ENCODE results near the gene IL7R.
"Not testable (repeated sequence)": the region's sequence is repeated elsewhere in the genome, so short reads cannot be mapped to it uniquely, and the experiment has no call there.

IL7R gene

GRCh38 chr5:35880156-35880555, 23.5 kb downstream of the IL7R start:
- DNase-seq (ENCODE audit: insufficient read length, low spot score): no peak
- no peak for FAIRE-seq
- no peak for TF ChIP-seq PAX5 (IDR thresholded peaks at IDR 0.05; ENCODE audit: insufficient read depth, low read length, severe bottlenecking)
- no peak for TF ChIP-seq TAF1 (IDR thresholded peaks at IDR 0.05; ENCODE audit: low read depth, low read length)
- TF ChIP-seq SPI1 (IDR thresholded peaks at IDR 0.05; ENCODE audit: low read depth, low read length): no peak
- TF ChIP-seq POLR2AphosphoS5 (IDR thresholded peaks at IDR 0.05; ENCODE audit: low read depth, low read length): no peak
- TF ChIP-seq POLR2A (IDR thresholded peaks at IDR 0.05; ENCODE audit: low read depth, low read length): no peak
- no peak for TF ChIP-seq POU2F2 (IDR thresholded peaks at IDR 0.05; ENCODE audit: low read depth, low read length)

GRCh38 chr5:35881758-35882157, 25.1 kb downstream of the IL7R start:
- FAIRE-seq: no peak
- no peak for DNase-seq (ENCODE audit: insufficient read length, low spot score)
- TF ChIP-seq POLR2AphosphoS5 (IDR thresholded peaks at IDR 0.05; ENCODE audit: low read depth, low read length): no peak
- no peak for TF ChIP-seq TAF1 (IDR thresholded peaks at IDR 0.05; ENCODE audit: low read depth, low read length)
- no peak for TF ChIP-seq POU2F2 (IDR thresholded peaks at IDR 0.05; ENCODE audit: low read depth, low read length)
- no peak for TF ChIP-seq SPI1 (IDR thresholded peaks at IDR 0.05; ENCODE audit: low read depth, low read length)

- TF ChIP-seq POLR2AphosphoS5 (IDR thresholded peaks at IDR 0.05; ENCODE audit: low read depth, low read length): no peak
- TF ChIP-seq PAX5 (IDR thresholded peaks at IDR 0.05; ENCODE audit: insufficient read depth, low read length, severe bottlenecking): no peak
- TF ChIP-seq POLR2A (IDR thresholded peaks at IDR 0.05; ENCODE audit: low read depth, low read length): no peak
- no peak for TF ChIP-seq POU2F2 (IDR thresholded peaks at IDR 0.05; ENCODE audit: low read depth, low read length)
- TF ChIP-seq TAF1 (IDR thresholded peaks at IDR 0.05; ENCODE audit: low read depth, low read length): no peak
- TF ChIP-seq SPI1 (IDR thresholded peaks at IDR 0.05; ENCODE audit: low read depth, low read length): no peak
- DNase-seq (ENCODE audit: insufficient read length, low spot score) (no peak), FAIRE-seq (peak; percentile 81)
Observed at GRCh38 chr5:35884191-35884769, 27.6 kb downstream of the IL7R start.

- FAIRE-seq (no peak), DNase-seq (ENCODE audit: insufficient read length, low spot score) (no peak)
- TF ChIP-seq TAF1 (IDR thresholded peaks at IDR 0.05; ENCODE audit: low read depth, low read length) (no peak), POU2F2 (IDR thresholded peaks at IDR 0.05; ENCODE audit: low read depth, low read length) (no peak), SPI1 (IDR thresholded peaks at IDR 0.05; ENCODE audit: low read depth, low read length) (no peak), POLR2A (IDR thresholded peaks at IDR 0.05; ENCODE audit: low read depth, low read length) (no peak), PAX5 (IDR thresholded peaks at IDR 0.05; ENCODE audit: insufficient read depth, low read length, severe bottlenecking) (no peak), POLR2AphosphoS5 (IDR thresholded peaks at IDR 0.05; ENCODE audit: low read depth, low read length) (no peak)
Observed at GRCh38 chr5:35884773-35885172, 28.1 kb downstream of the IL7R start.

- FAIRE-seq (no peak), DNase-seq (ENCODE audit: insufficient read length, low spot score) (no peak)
- TF ChIP-seq POU2F2 (IDR thresholded peaks at IDR 0.05; ENCODE audit: low read depth, low read length): no peak
- TF ChIP-seq POLR2A (IDR thresholded peaks at IDR 0.05; ENCODE audit: low read depth, low read length): no peak
- no peak for TF ChIP-seq PAX5 (IDR thresholded peaks at IDR 0.05; ENCODE audit: insufficient read depth, low read length, severe bottlenecking)
- no peak for TF ChIP-seq POLR2AphosphoS5 (IDR thresholded peaks at IDR 0.05; ENCODE audit: low read depth, low read length)
- no peak for TF ChIP-seq SPI1 (IDR thresholded peaks at IDR 0.05; ENCODE audit: low read depth, low read length)
- TF ChIP-seq TAF1 (IDR thresholded peaks at IDR 0.05; ENCODE audit: low read depth, low read length): no peak
Observed at GRCh38 chr5:35886381-35886780, 29.7 kb downstream of the IL7R start.

GRCh38 chr5:35887321-35888100, 30.8 kb downstream of the IL7R start:
- FAIRE-seq: no peak

GRCh38 chr5:35890021-35891020, 33.6 kb downstream of the IL7R start:
- no peak for TF ChIP-seq POU2F2 (IDR thresholded peaks at IDR 0.05; ENCODE audit: low read depth, low read length)
- TF ChIP-seq TAF1 (IDR thresholded peaks at IDR 0.05; ENCODE audit: low read depth, low read length): no peak
- TF ChIP-seq POLR2AphosphoS5 (IDR thresholded peaks at IDR 0.05; ENCODE audit: low read depth, low read length): no peak
- no peak for TF ChIP-seq POLR2A (IDR thresholded peaks at IDR 0.05; ENCODE audit: low read depth, low read length)
- no peak for TF ChIP-seq PAX5 (IDR thresholded peaks at IDR 0.05; ENCODE audit: insufficient read depth, low read length, severe bottlenecking)
- no peak for TF ChIP-seq SPI1 (IDR thresholded peaks at IDR 0.05; ENCODE audit: low read depth, low read length)
- no peak for DNase-seq (ENCODE audit: insufficient read length, low spot score)
- no peak for FAIRE-seq

More at GRCh38 chr5:35887321-35888100, 30.8 kb downstream of the IL7R start:
- DNase-seq (ENCODE audit: insufficient read length, low spot score): no peak
- TF ChIP-seq PAX5 (IDR thresholded peaks at IDR 0.05; ENCODE audit: insufficient read depth, low read length, severe bottlenecking) (no peak), TAF1 (IDR thresholded peaks at IDR 0.05; ENCODE audit: low read depth, low read length) (no peak), POU2F2 (IDR thresholded peaks at IDR 0.05; ENCODE audit: low read depth, low read length) (no peak), POLR2A (IDR thresholded peaks at IDR 0.05; ENCODE audit: low read depth, low read length) (no peak), POLR2AphosphoS5 (IDR thresholded peaks at IDR 0.05; ENCODE audit: low read depth, low read length) (no peak), SPI1 (IDR thresholded peaks at IDR 0.05; ENCODE audit: low read depth, low read length) (no peak)

GRCh38 chr5:35892799-35893198, 36.1 kb downstream of the IL7R start:
- not testable (repeated sequence) for FAIRE-seq; DNase-seq (ENCODE audit: insufficient read length, low spot score)

GRCh38 chr5:35894131-35894530, 37.4 kb downstream of the IL7R start:
- FAIRE-seq (no peak), DNase-seq (ENCODE audit: insufficient read length, low spot score) (no peak)
- no peak for TF ChIP-seq PAX5 (IDR thresholded peaks at IDR 0.05; ENCODE audit: insufficient read depth, low read length, severe bottlenecking)
- no peak for TF ChIP-seq TAF1 (IDR thresholded peaks at IDR 0.05; ENCODE audit: low read depth, low read length)
- TF ChIP-seq POU2F2 (IDR thresholded peaks at IDR 0.05; ENCODE audit: low read depth, low read length): no peak
- TF ChIP-seq SPI1 (IDR thresholded peaks at IDR 0.05; ENCODE audit: low read depth, low read length): no peak
- TF ChIP-seq POLR2A (IDR thresholded peaks at IDR 0.05; ENCODE audit: low read depth, low read length): no peak
- TF ChIP-seq POLR2AphosphoS5 (IDR thresholded peaks at IDR 0.05; ENCODE audit: low read depth, low read length): no peak
